HG03469 (cell line): ENCODE measurements around the gene TTYH3.
"Not testable (repeated sequence)": the region's sequence is repeated elsewhere in the genome, so short reads cannot be mapped to it uniquely, and the experiment has no call there.

Experiments
- ATAC-seq: cut with Tn5 transposase; IDR thresholded peaks from one replicate; pipeline ENCODE4 v1.9.1; 2021; ENCODE audit warnings: mild to moderate bottlenecking, moderate library complexity, moderate number of reproducible peaks; ENCODE audit not compliant: unreplicated experiment

TTYH3 gene

DNA sequence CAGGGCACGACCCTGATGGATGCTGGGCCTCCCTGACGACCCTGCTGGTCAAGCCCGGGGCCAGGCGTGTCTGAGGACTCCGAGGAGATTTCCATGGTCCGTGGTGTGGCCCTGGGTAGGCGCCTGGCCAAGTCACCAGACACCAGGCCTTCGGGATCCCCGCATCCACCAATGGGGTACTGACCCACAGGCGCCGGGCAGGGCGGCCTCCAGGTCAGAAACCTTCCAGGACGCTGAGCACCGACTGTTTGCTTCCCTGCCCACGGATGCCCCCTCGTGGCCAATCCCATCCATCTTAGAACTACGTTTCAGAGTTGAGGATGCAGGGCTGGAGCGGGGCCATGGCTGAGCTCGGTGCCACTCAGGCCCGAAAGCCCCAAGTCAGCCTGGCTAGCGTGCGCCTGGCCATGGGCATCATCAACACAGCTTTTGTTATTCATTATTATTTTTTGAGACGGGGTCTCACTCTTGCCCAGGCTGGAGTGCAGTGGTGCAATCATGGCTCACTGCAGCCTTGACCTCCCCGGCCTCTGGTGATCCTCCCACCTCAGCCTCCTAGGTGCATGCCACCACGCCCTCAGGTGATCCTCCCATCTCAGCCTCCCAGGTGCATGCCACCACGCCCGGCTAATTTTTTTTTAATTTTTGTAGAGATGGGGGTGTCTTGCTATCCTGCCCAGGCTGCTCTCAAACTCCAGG, 49.2 kb downstream of the TTYH3 start:
- no peak for ATAC-seq

DNA sequence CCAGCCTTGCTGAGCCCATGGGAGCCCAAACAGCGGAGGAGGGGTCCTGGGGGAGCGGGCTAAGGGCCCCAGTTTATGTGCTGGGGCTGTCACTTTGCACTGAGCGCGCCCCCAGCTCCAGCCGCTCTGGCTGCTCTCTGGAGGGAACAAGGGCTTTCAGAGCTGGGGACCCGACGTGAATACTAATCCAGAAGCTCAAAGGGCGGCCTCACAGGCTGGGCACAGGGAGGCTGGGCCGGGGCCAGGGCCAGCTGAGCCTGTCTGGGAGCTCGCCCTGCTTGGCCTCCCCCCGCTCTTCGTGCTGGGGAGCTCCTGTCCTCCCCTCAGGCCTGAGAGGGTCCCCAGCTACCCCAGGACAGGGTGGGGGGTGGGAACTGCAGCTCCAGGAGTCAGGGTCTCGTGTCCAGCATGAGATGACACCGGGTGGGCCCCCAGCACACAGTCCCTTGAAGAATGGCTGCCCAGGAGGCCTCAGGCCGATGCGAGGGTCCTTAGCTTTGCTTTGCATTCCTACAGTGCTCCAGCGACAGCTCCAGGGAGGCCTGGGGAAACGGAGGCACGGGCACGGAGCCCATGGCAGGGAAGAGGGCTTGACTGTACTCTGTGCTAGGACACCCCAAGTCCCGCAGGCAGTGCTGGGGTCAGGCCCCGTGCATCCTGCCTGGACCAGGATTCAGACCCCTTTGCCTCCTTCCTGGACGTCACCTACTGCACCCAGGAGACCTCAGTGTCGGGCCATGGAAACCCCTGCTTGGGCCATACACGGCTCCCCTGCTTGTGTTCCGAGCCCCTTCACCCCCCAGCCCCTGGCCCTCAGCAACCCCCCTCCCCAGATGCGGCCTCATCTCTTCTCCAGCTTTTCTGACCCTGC, 50.4 kb downstream of the TTYH3 start:
- ATAC-seq = no peak

DNA sequence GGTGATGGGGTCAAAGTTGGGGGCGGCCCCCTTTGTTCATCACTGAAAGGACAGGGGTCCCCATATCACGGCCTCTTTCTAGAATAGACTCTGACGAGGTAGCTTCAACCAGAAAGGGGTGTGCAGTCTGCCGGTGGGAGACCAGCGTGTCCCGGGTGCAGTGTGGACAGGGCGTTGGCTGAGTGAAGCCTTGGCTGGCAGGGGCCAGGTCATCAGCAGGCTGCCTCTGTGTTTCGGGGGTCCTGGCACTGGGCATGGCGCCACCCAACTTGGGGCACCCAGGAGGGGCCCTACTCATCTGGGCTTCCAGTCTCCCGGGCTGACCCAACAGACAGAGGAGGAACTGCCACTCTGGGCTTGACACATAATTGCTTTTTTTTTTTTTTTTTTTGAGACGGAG, 52.7 kb downstream of the TTYH3 start:
- ATAC-seq = no peak

DNA sequence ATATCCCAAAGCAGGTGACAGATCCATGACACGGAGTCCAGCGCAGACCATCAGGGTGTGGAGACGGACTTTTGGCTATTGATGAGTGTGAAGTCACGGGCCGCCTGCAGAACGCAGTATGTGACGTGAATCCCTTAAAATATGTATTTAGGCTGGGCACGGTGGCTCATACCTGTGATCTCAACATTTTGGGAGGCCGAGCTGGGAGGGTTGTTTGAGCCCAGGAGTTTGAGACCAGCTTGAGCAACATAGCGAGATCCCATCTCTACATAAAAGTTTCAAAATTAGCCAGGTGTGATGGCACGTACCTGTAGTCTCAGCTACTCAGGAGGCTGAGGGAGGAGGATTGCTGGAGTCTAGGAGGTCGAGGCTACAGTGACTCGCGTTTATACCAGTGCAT, 54.3 kb downstream of the TTYH3 start:
- no peak for ATAC-seq

DNA sequence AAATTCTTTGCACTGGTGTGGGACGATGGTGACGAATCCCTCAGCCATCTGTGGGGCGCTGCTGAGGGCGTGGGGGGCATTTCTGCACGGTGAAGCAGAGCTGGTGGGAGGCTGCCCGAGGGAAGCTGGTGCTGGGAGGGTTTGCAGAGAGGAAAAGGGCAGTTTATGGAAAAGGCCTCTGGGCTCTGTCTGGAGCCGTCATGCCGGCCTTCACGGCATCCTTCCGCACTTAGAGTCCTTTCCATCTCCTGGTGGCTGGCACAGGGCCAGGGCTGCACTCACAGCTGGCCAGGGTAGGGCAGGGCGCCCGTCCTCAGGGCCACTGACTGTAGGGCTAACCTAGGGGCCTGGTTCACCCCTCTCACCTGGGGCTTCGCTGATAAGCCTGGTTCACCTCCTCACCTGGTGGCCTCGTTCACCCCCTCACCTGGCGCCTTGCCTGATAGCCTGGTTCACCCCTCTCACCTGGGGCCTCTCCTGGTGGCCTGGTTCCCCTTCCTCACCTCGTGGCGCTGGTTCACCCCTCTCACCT, 55.6 kb downstream of the TTYH3 start:
- ATAC-seq = no peak

DNA sequence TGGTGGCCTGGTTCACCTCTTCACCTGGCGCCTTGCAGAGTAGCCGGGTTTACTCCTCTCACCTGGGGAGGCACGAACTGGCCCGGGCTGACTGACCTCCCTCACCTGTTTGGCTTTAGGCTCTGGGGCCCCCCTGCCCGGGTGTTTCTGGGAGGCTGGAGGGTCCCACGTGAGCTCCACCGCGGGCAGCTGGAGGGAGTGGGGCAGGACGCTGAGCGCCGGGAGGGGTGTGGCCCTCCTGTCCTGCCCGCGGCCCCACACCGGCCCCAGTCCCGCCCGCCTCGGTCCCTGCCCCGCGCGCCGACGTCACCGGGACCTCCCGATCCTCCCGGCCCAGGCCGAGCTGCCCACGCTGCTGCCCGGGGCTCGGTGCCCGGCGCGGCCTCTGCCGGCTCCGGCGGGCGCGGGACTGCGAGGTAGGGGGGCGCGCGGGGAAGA, 56.1 kb downstream of the TTYH3 start, which contains the start of gene AMZ1:
TSS of gene AMZ1 (plus strand) at position 322 of the 438 bp plus-strand sequence. CDS start 12,250 bp downstream, outside the sequence.
- ATAC-seq = no peak

DNA sequence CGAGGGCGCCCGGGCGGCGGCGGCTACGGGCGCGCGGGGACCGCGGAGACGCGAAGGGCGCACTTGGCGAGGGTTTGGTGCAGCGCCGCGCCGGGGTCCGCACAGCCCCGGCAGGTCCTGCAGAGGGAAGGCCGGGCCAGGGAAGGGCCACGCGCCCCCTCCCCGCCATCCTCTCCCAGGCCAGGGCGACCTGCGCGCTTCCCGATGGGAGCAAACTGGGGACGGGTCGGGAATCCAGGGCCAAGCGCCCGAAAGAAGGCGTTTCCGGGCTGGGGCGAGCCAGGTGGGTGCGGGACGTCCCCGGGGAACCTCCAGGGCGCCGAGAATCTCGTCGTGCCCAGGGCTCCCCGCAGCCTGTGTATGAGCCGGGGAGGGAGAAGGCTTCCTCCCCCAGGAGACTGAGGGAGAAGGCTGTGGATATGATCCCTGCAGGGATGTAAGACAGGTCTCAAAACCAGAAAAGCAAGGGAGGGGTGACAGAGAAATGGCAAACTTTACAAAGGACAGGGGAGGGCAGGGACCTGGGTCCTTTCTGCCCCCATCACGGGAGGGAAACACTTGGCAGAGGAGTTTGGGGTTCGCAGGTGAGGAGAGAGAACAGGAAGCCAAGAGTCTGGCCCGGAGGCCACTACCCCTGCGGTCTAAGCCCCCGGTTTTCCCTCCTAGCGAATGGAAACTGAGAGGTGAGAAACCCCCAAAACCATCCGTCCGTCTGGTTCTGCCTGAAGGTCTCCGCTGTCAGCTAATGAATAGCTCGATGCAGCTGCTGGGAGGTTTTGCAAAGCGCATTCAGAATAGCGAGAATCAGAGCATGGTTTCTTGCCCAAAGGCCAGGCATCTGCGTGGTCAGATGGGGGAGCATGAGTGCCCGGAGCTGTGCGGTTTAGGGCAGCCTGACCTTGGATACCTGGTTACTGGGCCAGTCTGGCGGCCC, 56.9 kb downstream of the TTYH3 start:
- ATAC-seq = peak; percentile 63

DNA sequence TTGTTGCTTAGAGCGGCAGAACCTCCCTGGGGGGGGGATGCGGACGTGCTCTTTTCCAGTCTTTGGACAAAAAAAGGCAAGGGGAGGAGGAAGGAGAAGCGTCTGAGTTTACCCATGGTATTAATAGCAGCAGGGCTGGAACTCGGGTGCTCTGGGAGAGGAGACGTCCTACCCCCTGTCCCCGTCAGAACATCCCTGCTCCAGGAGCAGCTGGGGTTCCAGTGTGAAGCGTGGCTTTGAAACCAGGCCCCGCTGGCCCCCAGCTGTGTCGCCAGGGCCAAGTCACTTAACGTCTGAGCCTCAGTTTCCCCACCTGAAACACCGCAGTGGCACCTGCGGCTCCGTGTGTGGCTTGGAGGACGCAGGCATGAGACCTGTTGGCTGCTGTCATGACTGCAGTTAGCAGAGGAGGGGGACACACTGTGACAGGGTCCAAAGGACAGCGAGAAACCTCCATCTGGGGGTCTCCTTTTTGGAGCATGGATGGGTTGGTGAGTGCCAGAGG, 57.6 kb downstream of the TTYH3 start:
- no peak for ATAC-seq

DNA sequence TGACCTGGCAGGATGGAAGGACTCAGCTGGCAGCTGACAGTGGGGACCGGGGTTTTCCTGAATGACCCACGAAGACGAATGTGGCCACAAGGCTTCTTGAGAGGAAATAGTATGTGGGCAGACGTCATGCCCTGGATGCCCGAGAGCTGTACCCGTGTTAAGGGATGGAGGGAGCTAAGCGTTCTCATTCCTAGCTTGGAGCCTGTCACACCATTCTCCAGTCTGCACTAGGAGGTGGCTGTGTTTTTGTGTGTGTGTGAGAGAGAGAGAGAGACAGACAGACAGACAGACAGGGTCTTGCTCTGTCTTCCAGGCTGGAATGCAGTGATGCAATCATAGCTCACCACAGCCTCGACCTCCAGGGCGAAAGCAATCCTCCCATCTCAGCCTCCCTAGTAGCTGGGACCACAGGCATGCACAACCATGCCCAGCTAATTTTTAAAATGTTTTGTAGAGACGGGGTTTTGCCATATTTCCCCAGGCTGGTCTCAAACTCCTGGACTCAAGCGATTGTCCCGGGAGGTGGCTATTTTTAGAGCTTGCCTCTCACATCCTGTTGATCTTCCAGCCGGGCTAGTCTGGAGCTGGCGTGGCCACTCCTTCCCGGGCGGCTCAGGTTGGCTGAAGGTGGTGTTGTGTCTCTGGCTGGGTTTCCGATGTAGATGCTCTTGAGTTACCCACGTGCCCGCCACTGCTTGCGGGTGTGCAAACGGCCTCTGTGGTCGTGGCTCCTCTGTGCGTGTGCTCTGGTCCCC, 58.3 kb downstream of the TTYH3 start:
- no peak for ATAC-seq

DNA sequence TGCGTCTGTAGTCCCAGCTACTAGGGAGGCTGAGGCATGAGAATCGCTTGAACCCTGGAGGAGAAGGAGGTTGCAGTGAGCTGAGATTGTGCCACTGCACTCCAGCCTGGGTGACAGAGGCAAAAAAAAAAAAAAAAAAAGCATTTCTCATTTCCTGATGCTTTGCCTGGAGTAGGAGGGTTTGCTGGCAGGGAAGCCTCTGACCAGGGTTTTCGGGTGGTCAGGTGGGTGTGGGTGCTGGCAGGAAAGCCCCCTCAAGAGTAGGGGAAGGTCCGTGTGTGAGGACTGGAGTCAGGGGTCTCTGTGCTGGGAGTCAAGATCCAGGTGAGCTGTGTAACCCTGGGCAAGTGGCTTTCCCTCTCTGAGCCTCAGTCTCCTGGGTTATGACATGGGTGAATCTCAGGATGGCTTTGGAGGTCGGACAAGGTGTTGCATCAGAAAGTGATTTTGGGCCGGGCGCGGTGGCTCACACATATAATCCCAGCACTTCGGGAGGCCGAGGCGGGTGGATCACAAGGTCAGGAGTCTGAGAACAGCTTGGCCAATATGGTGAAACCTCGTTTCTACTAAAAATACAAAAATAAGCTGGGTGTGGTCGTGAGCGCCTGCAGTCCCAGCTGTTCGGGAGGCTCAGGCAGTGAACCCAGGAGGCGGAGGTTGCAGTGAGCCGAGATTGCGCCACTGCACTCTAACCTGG, 59.4 kb downstream of the TTYH3 start:
- no peak for ATAC-seq

DNA sequence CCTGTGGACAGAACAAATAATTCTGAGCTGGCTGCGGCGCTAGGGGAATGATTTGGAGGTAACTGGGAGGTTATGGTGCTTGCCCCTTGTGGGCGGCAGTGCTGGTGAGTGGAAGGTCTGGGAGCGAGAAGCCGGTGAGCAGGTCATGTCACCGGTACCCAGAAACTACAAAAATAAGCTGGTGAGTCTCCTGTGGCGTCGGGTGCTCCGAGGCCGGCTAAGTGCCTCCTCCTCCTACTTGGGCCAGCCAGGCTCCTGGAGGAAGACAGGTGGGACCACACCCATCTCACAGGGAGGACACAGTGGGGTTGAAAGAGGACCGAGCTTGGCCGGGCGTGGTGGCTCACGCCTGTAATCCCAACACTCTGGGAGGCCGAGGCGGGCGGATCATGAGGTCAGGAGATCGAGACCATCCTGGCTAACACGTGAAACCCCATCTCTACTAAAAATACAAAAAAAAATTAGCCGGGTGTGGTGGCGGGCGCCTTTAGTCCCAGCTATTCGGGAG, 60.2 kb downstream of the TTYH3 start:
- ATAC-seq = not testable (repeated sequence)

DNA sequence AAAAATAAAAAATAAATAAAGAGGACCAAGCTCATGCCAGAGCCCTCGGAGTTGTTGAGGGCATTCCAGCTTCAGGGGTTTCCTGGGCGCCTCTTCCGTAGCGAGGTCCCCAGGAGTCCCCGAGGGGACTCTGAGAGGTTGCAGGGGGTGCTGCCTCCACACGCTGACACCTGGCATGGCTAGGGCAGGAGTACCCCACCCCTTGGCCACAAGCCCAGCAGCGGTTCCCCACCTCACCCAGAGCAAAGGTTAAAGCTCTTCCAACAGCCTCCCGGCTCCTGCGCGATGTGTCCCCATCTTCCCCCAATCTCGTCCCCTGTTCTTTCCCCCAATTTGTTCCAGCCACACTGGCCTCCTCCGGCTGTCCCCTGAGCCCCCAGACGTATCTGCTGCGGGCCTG, 60.8 kb downstream of the TTYH3 start:
- no peak for ATAC-seq

DNA sequence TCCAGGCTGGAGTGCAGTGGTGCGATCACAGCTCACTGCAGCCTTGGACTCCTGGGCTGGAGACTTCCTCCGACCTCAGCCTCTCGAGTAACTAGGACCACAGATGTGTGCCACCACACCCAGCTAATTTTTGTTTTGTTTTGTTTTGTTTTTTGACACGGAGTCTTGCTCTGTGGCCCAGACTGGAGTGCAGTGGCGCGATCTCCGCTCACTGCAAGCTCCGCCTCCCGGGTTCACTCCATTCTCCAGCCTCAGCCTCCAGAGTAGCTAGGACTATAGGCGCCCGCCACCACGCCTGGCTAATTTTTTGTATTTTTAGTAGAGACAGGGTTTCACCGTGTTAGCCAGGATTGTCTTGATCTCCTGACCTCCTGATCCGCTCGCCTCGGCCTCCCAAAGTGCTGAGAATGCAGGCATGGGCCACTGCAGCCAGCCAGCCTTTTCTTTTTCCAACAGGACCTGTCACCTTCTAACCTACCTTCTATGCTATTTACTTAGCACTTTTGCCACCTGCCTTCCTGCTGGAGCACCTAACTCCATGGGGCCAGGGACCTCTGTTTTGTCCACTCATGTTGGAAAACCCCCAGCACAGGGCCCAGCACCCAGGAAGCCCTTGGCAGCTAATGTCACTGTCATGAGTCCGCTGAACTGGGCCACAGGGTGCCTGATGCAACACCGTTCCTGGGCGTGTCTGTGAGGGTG, 61.8 kb downstream of the TTYH3 start:
- ATAC-seq = not testable (repeated sequence)

DNA sequence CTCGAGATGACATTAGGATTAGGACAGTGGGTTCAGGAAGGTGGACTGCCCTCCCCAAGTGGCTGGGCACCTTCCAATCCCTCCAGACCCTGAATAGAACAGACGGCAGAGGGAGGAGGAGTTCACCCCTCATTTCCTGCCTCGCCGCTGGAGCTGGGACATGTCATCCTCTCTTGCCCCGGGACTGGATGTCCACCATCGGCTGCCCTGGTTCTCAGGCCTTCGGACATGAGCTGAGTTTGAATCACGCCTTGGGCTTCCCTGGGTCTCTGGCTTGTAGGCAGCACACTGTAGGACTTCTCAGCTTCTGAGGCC, 62.3 kb downstream of the TTYH3 start:
- not testable (repeated sequence) for ATAC-seq

DNA sequence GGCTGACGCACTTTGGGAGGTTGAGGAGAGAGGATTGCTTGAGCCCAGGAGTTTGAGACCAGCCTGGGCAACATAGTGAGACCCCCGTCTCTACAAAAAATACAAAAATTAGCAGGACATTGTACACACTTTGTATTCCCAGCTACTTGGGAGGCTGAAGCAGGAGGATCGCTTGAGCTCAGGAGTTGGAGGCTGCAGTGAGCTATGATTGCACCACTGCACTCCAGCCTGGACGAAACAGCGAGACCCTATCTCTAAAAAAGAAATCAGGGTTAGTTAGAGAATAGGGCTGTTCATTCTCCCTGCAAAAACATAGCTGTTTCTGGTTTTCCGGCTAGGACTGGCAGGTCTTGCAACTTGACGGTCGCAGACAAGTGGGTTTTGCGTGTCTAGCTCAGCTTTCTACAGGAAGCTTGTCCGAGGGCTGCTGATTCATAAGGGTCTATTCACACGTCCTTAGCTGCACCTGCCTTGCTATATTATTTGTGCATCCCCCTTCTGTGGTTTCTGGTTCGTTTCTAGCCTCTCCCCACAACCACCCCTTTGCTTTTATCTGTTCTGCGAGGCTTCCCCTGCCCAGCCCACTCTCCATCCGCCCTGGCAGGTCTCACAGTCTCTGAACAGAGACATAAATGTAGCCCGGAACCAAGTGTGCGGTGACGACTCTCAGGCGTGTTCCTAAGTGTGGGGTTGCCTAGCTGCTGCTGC, 66.9 kb downstream of the TTYH3 start:
- peak; percentile 84 for ATAC-seq

DNA sequence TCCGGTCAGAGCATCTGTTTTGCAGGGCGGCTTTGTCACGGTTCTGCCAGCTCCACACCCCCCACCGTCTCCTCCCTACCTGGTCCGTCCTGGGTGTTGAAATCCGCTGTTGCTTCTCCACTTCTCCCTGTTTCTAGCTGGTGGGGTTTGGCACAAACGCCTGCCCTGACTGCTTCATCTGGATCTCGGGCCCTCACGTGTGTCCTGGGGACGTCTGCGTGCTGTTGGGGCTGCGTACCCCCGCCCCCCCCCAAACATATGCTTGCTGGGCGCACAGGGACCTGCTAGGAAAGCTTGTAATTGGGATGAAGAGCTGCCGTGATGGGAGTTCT, 67.5 kb downstream of the TTYH3 start:
- ATAC-seq = no peak

DNA sequence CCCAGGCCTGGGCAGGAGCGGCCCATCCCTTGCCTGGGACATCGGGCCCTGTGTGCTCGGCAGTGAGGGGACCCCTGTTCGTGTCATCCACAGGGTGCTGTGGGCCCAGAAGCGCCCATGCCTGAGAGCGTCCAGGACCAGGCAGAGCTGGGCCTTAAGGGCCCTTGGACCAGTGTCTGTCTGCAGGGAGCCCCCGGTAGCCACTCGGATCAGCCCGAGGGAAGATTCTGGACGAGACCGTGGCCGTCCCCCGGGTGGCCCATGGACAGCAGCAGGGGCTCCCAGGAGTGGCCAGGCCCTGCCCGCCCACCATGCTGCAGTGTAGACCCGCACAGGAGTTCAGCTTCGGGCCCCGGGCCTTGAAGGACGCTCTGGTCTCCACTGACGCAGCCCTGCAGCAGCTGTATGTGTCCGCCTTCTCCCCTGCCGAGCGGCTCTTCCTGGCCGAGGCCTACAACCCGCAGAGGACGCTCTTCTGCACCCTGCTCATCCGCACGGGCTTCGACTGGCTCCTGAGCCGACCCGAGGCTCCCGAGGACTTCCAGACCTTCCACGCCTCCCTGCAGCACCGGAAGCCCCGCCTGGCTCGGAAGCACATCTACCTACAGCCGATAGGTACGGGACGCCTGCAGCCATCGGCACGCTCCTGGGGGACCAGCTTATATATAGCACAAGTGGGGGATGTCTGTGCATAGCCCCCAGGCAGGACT, 68.5 kb downstream of the TTYH3 start:
- ATAC-seq = no peak
